ENCODE data around the gene BPIFB4.
"Not testable (repeated sequence)": the region's sequence is repeated elsewhere in the genome, so short reads cannot be mapped to it uniquely, and the experiment has no call there.

The BPIFB4 gene

GRCh38 chr20:33120934-33121333 is 41.5 kb downstream of the BPIFB4 start:
- no peak overlapping the region for H3K4me3 ChIP-seq (ENCODE audit: low read length)
- no peaks in the 10 kb centered on the region for H3K36me3 ChIP-seq (ENCODE audit: insufficient read depth, low read length)
- no peaks in the 10 kb centered on the region for H3K27me3 ChIP-seq (ENCODE audit: insufficient read depth, low read length)
- H3K9me3 ChIP-seq (ENCODE audit: insufficient read depth, low read depth, low read length): no peaks in the 10 kb centered on the region; the same call in 1 of the 2 replicates
- H3K4me1 ChIP-seq (ENCODE audit: insufficient read depth, low read length): no peaks in the 10 kb centered on the region
- 96% methylated on average over 2 of the region's 3 CpGs for WGBS
- H3K9ac ChIP-seq (ENCODE audit: low read depth, low read length): no peak overlapping the region
- H3K27ac ChIP-seq (ENCODE audit: low read depth, low read length): no peak overlapping the region

DNA sequence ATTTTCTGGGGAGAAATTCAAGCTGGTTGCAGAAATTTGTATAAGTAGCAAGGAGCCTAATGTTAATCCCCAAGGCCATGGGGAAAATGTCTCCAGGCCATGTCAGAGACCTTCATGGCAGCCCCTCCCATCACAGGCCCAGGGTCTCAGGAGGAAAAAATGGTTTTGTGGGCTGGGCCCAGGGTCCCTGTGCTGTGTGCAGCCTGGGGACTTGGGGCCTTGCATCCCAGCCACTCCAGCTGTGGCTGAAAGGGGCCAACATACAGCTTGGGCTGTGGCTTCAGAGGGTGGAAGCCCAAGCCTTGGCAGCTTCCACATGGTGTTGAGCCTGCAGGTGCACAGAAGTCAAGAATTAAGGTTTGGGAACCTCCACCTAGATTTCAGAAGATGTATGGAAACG is 42.9 kb downstream of the BPIFB4 start:
- not testable (repeated sequence) for H3K27ac ChIP-seq (ENCODE audit: low read depth, low read length); H3K4me3 ChIP-seq (ENCODE audit: low read length); H3K4me1 ChIP-seq (ENCODE audit: insufficient read depth, low read length); H3K9me3 ChIP-seq (ENCODE audit: insufficient read depth, low read depth, low read length); H3K36me3 ChIP-seq (ENCODE audit: insufficient read depth, low read length); H3K27me3 ChIP-seq (ENCODE audit: insufficient read depth, low read length); H3K9ac ChIP-seq (ENCODE audit: low read depth, low read length)
- whole genome bisulfite sequencing: 64% methylated on average over 1 of the region's 1 CpG

GRCh38 chr20:33124261-33124660 is 44.8 kb downstream of the BPIFB4 start:
- no peaks in the 10 kb centered on the region for H3K27me3 ChIP-seq (ENCODE audit: insufficient read depth, low read length)
- no peak overlapping the region for H3K9ac ChIP-seq (ENCODE audit: low read depth, low read length)
- no peaks in the 10 kb centered on the region for H3K36me3 ChIP-seq (ENCODE audit: insufficient read depth, low read length)
- H3K4me1 ChIP-seq (ENCODE audit: insufficient read depth, low read length): no peaks in the 10 kb centered on the region
- H3K27ac ChIP-seq (ENCODE audit: low read depth, low read length): no peak overlapping the region
- no peaks in the 10 kb centered on the region; the same call in 1 of the 2 replicates for H3K9me3 ChIP-seq (ENCODE audit: insufficient read depth, low read depth, low read length)
- H3K4me3 ChIP-seq (ENCODE audit: low read length): no peak overlapping the region
- 68% methylated on average over 2 of the region's 2 CpGs for WGBS

GRCh38 chr20:33124994-33125393 is 45.6 kb downstream of the BPIFB4 start:
- H3K9ac ChIP-seq (ENCODE audit: low read depth, low read length): no peak overlapping the region
- no peaks in the 10 kb centered on the region for H3K27me3 ChIP-seq (ENCODE audit: insufficient read depth, low read length)
- H3K4me1 ChIP-seq (ENCODE audit: insufficient read depth, low read length): no peaks in the 10 kb centered on the region
- WGBS: 89% methylated on average over 6 of the region's 6 CpGs
- H3K9me3 ChIP-seq (ENCODE audit: insufficient read depth, low read depth, low read length): no peaks in the 10 kb centered on the region; the same call in 1 of the 2 replicates
- no peak overlapping the region for H3K4me3 ChIP-seq (ENCODE audit: low read length)
- H3K36me3 ChIP-seq (ENCODE audit: insufficient read depth, low read length): no peaks in the 10 kb centered on the region
- H3K27ac ChIP-seq (ENCODE audit: low read depth, low read length): no peak overlapping the region

GRCh38 chr20:33125983-33126382 is 46.5 kb downstream of the BPIFB4 start:
- Histone ChIP-seq H3K4me1 (ENCODE audit: insufficient read depth, low read length) (no peaks in the 10 kb centered on the region), H3K4me3 (ENCODE audit: low read length) (no peak overlapping the region), H3K36me3 (ENCODE audit: insufficient read depth, low read length) (no peaks in the 10 kb centered on the region), H3K27ac (ENCODE audit: low read depth, low read length) (no peak overlapping the region), H3K9me3 (ENCODE audit: insufficient read depth, low read depth, low read length) (no peaks in the 10 kb centered on the region), H3K9ac (ENCODE audit: low read depth, low read length) (no peak overlapping the region), H3K27me3 (ENCODE audit: insufficient read depth, low read length) (no peaks in the 10 kb centered on the region)
- 82% methylated on average over 6 of the region's 6 CpGs for WGBS

DNA sequence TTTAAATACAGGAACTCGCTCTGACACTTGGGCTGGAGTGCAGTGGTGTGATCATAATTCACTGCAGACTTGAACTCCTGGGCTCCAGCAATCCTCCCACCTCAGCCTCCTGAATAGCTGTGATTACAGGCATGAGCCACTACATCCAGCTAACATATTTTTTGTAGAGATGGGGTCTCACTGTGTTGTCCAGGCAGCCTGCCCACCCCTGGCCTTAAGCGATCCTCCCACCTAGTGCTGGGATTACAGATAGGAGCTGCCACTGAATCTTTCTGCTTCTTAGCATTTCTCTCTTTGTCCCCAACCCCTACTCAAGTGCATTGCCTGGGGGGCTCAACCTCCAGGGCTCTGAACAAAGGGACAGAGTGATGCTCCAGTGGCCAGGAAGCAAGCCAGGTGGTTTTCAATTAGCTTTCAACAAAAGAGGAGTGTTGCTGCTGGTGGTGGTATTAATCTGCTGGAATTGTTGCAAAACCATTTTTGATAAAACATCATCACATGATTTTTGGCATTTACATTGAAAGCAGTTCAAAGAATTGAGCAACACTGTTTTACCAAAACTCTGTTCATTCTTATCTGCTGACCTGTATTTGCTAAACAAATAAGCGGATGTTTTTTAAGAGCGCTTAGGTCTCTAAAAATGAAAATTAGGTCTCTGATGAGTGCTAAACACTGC is 48.1 kb downstream of the BPIFB4 start:
- Histone ChIP-seq H3K27me3 (ENCODE audit: insufficient read depth, low read length) (no peaks in the 10 kb centered on the region), H3K27ac (ENCODE audit: low read depth, low read length) (no peak overlapping the region), H3K9me3 (ENCODE audit: insufficient read depth, low read depth, low read length) (no peaks in the 10 kb centered on the region), H3K36me3 (ENCODE audit: insufficient read depth, low read length) (no peaks in the 10 kb centered on the region), H3K9ac (ENCODE audit: low read depth, low read length) (no peak overlapping the region), H3K4me1 (ENCODE audit: insufficient read depth, low read length) (0 out of 2 replicates have a peak, but pooled peaks cover 3% of the 10 kb centered on the region), H3K4me3 (ENCODE audit: low read length) (no peak overlapping the region)
- WGBS: 82% methylated on average over 4 of the region's 4 CpGs

- Histone ChIP-seq H3K27ac (ENCODE audit: low read depth, low read length) (no peak overlapping the region), H3K4me1 (ENCODE audit: insufficient read depth, low read length) (0 out of 2 replicates have a peak, but pooled peaks cover 7% of the 10 kb centered on the region), H3K36me3 (ENCODE audit: insufficient read depth, low read length) (no peaks in the 10 kb centered on the region), H3K4me3 (ENCODE audit: low read length) (no peak overlapping the region), H3K9me3 (ENCODE audit: insufficient read depth, low read depth, low read length) (no peaks in the 10 kb centered on the region), H3K27me3 (ENCODE audit: insufficient read depth, low read length) (no peaks in the 10 kb centered on the region), H3K9ac (ENCODE audit: low read depth, low read length) (no peak overlapping the region)
- 91% methylated on average over 9 of the region's 9 CpGs for WGBS
Observed at GRCh38 chr20:33130568-33131061, 51.2 kb downstream of the BPIFB4 start.

DNA sequence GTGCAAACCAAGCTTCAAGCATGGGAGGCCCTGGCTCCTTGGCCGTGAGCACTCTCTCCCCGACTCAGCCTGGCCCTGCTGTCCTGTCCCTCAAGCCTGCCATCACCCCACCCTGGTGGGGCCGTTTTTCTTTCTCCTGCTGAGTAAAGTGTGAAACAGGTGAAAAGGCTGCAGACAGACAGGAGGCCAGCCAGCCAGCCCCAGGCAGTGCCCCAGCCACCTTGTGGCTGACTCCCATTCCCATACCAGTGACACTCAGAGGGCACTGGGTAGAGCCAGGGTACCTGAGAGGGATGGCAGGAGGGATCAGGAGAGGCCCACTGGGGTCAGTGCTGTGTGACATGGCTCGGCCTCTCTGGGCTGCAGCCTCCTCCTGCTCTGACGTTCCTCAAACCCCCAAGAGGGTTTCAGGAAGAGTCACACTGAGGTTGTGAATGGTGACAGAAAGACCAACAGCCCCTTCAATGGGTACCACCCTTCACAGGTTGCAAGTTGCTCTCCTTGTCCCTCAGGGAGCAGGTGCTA is 52.6 kb downstream of the BPIFB4 start:
- Histone ChIP-seq H3K9me3 (ENCODE audit: insufficient read depth, low read depth, low read length) (no peaks in the 10 kb centered on the region; the same call in 1 of the 2 replicates), H3K27me3 (ENCODE audit: insufficient read depth, low read length) (no peaks in the 10 kb centered on the region), H3K4me1 (ENCODE audit: insufficient read depth, low read length) (0 out of 2 replicates have a peak, but pooled peaks cover 7% of the 10 kb centered on the region), H3K9ac (ENCODE audit: low read depth, low read length) (no peak overlapping the region), H3K36me3 (ENCODE audit: insufficient read depth, low read length) (no peaks in the 10 kb centered on the region), H3K27ac (ENCODE audit: low read depth, low read length) (no peak overlapping the region), H3K4me3 (ENCODE audit: low read length) (no peak overlapping the region)
- WGBS: 79% methylated on average over 5 of the region's 5 CpGs

GRCh38 chr20:33132513-33133372 is 53.3 kb downstream of the BPIFB4 start:
- Histone ChIP-seq H3K9me3 (ENCODE audit: insufficient read depth, low read depth, low read length) (no peaks in the 10 kb centered on the region; the same call in 1 of the 2 replicates), H3K36me3 (ENCODE audit: insufficient read depth, low read length) (no peaks in the 10 kb centered on the region), H3K27me3 (ENCODE audit: insufficient read depth, low read length) (no peaks in the 10 kb centered on the region), H3K4me1 (ENCODE audit: insufficient read depth, low read length) (0 out of 2 replicates have a peak, but pooled peaks cover 7% of the 10 kb centered on the region), H3K27ac (ENCODE audit: low read depth, low read length) (0 out of 2 replicates have a peak overlapping the region, but pooled peaks have one; percentile 40), H3K9ac (ENCODE audit: low read depth, low read length) (no peak overlapping the region), H3K4me3 (ENCODE audit: low read length) (no peak overlapping the region)
- WGBS: 59% methylated on average over 14 of the region's 14 CpGs

GRCh38 chr20:33133373-33133941 is 54.0 kb downstream of the BPIFB4 start:
- Histone ChIP-seq H3K4me1 (ENCODE audit: insufficient read depth, low read length) (0 out of 2 replicates have a peak, but pooled peaks cover 7% of the 10 kb centered on the region), H3K36me3 (ENCODE audit: insufficient read depth, low read length) (no peaks in the 10 kb centered on the region), H3K27me3 (ENCODE audit: insufficient read depth, low read length) (no peaks in the 10 kb centered on the region), H3K9ac (ENCODE audit: low read depth, low read length) (no peak overlapping the region), H3K9me3 (ENCODE audit: insufficient read depth, low read depth, low read length) (no peaks in the 10 kb centered on the region; the same call in 1 of the 2 replicates), H3K27ac (ENCODE audit: low read depth, low read length) (no peak overlapping the region), H3K4me3 (ENCODE audit: low read length) (no peak overlapping the region)
- 87% methylated on average over 11 of the region's 11 CpGs for whole genome bisulfite sequencing
